T follicular helper cell (primary cell): ENCODE results near the gene RNASE1.
"Not testable (repeated sequence)": the region's sequence is repeated elsewhere in the genome, so short reads cannot be mapped to it uniquely, and the experiment has no call there.

Source experiments
- DNase-seq: peaks from one replicate; pipeline ENCODE4 v3.0.0-alpha.2; 2020; ENCODE audit warnings: low read depth

Gene RNASE1

DNA sequence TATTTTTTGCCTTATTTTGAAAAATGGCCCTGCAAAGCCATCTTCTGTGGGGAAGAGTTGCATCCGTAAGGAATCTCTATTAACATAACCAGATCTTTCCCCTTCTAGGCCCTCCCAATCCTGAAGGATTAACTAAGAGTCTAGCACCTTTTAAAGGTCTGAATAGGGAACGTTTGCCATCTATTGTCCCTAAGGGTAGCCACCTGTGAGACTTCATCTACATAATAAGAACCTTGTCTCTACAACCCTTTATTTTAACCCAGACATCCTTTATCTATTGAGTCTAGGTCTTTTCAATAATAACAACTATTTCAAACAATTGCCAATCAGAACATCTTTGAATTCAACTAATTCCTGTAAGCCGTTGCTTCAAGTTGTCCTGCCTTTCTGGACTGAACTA, 30.0 kb downstream of the RNASE1 start:
- no peak for DNase-seq

DNA sequence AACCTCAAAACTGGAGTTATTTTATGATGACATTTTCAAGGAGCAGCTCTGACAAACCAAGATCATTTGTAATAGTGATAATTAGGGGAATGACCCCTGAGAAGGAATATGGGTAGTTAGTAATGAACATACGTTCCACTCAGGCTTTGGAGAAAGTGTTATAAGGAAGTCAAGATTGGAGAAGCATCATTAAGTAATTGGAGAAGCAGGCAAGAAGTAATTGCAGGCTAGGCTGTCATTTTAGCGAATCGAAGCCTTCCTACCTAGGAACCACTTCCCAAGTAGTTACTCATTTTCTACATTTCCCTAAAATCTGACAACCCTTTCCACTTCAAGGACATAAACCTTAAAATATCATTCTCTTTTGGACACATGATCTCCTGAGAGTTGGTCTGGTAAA, 33.2 kb downstream of the RNASE1 start:
- DNase-seq: no peak

DNA sequence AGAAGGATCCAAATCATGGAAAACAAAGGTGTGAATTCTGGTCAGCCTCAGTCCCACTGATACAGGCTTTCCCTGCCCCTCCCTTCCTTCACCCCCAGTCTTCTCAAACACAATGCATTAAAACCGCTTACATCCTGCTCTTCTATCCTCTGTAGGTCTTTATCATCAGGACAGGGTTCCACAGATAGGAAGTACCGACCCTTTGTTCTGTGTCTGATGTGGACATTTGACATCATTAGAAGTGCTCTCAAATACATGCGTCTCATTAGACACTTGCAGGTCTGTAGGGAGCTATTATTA, 34.1 kb downstream of the RNASE1 start:
- no peak for DNase-seq

DNA sequence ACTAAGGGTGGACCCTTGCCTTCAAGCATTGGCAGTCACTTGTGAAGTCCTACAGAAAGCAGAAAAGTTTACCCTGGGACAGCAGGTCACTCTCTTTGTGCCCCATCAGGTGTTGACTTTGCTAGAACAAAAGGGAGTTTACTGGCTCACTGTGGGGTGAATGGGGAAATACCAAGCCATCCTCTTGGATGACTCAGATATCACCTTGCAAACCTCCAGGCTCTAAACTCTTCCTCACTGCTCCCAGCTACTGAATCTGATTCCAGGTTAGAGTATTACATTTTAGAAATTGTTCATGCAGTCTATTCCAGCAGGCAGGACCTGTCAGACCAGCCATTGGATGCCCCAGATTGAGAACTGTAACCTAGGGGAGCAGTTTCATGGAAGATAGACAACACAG, 41.7 kb downstream of the RNASE1 start:
- DNase-seq: no peak

DNA sequence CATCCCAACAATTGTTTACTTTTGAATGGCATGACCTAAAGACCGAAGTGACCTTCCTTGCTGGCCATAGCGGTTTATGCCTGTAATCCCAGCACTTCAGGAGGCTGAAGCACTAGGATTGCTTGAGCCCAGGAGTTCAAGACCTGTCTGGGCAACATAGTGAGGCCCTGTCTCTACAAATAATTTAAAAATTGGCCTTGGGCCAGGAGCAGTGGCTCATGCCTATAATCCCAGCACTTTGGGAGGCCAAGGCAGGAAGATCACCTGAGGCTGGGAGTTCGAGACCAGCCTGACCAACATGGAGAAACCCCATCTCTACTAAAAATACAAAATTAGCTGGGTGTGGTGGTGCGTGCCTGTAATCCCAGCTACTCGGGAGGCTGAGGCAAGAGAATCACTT, 43.2 kb downstream of the RNASE1 start:
- DNase-seq: not testable (repeated sequence)

DNA sequence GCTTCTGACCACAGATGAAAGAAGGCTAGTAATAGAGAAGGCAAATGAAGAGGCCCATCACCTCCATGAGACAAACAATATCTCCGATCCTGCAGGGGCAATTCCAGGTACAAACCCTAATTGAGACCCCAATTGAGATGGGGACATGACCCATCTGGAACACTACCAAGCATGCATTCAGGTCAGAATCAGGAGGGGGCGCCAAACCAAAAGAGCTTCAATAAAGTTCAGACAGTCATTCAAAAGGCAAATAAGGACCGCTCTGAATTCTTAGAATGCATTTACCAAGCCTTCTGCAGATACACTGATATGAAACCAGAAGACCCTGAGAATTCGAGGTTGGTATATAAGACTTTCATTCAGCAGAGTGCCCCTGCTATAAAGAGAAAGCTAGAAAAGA, 44.7 kb downstream of the RNASE1 start:
- DNase-seq: peak; percentile 4

DNA sequence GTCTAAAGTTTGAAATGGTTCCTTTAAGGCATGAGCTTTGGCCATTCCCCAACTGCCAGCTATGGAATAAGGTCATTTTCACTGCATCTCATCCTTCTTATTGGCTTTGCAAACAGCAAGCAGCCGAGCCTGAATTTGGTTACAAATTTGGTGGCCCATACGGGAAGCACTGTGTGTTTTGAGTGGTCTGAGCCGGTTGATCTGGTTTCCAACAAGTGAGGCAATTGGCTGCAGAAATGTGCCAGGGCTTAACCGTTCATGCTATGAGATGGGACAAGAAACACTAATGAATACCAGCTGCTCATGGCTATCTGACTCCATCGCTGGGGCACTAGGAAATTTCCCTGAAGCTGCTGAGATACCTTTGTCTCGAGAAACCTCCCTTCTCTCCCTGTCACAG, 47.6 kb downstream of the RNASE1 start:
- DNase-seq: no peak

DNA sequence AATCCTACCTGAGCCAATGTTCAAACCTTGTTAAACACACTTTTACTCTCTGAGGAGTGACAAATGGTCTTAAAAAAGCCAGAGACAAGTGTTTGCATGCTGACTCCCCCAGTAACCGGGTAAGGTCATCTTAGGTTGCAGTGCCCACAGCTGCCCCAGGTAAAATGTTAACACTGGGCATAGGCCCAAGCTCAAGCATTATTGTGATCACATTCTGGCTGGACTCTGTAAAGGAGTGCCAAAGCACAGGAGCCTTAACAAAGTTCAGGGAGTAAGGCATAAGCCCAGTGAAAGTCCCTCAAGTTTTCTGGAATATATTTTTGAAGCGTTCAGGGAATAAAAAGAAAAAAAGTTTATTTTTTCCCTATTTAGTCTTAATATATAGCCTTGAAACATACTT, 48.3 kb downstream of the RNASE1 start:
- no peak for DNase-seq

DNA sequence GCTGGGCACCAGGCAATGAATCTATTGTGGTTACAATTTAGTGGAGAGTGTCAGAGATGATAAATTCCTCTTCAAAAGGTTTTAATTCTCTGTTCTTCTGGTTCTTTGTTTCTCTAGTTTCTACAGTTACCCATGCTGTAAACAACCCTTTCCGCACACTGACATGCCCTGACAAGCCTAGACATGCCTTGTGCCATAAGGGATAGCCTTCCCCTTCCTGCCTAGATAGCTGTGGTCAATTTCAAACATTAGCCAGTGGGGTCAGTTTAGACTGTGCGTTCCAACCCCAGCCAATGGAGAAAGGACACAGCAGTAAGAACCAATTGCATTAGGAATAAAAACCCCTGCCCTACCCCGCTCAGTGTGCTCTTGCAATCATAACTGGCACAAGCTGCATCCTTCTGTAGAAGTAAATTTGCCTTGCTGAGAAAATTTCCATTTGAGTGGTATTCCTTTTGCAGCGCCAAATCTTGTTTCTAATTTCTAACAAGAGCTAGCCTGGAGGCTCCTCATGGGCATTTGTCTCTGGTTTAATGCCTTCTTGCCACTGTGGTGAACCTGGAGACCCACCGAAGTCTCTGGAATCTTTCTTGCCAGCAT, 50.6 kb downstream of the RNASE1 start:
- DNase-seq: no peak
